CD14-positive monocyte (primary cell): ENCODE data around the gene ZFHX3. TPM values are rescaled to one million over a fixed set of nuclear protein-coding genes. Genes with fewer than 3 reads are reported as not detected.

Experiments
- DNase-seq, 3 donors: peaks; one replicate each; pipeline ENCODE4 v3.0.0-alpha.2; 2011 to 2022
- H2AFZ ChIP-seq: 2 replicates; pipeline ENCODE4 v1.6.0; 2012; ENCODE audit warnings: mild to moderate bottlenecking, low read depth, low read length, inconsistent platforms; ENCODE audit not compliant: insufficient read depth, poor library complexity, severe bottlenecking
- H3K27ac ChIP-seq, 2 donors: 1 replicate in 1 of 2; 2 replicates in 1 of 2; pipeline ENCODE4 v1.5.1; 2012 to 2013; ENCODE audit warnings: low read length in 2 of 2, control low read depth in 1 of 2, inconsistent platforms in 1 of 2, low read depth in 1 of 2, mild to moderate bottlenecking in 1 of 2
- H3K27me3 ChIP-seq, 2 donors: one replicate each; pipeline versions ENCODE4 v1.6.0 to v1.6.1; 2011 to 2013; ENCODE audit warnings: low read length in 2 of 2; ENCODE audit not compliant: control insufficient read depth in 2 of 2, insufficient read depth in 2 of 2
- H3K36me3 ChIP-seq, 2 donors: replicated peaks in 1 of 2; 1 replicate in 1 of 2; 2 replicates in 1 of 2; pipeline versions ENCODE4 v1.5.1 to v1.6.1; 2012 to 2013; ENCODE audit warnings: low read length in 2 of 2, control low read depth in 1 of 2, inconsistent platforms in 1 of 2, mild to moderate bottlenecking in 1 of 2; ENCODE audit not compliant: insufficient read depth in 2 of 2, control insufficient read depth in 1 of 2
- H3K4me1 ChIP-seq, 2 donors: 1 replicate in 1 of 2; 2 replicates in 1 of 2; pipeline versions ENCODE4 v1.5.1 to v1.6.1; 2012 to 2013; ENCODE audit warnings: low read length in 2 of 2, control low read depth in 1 of 2, inconsistent platforms in 1 of 2, mild to moderate bottlenecking in 1 of 2, moderate library complexity in 1 of 2; ENCODE audit not compliant: insufficient read depth in 2 of 2, control insufficient read depth in 1 of 2
- H3K4me2 ChIP-seq: replicated peaks from 2 replicates; pipeline ENCODE3; 2012; ENCODE audit warnings: low read length, moderate library complexity, mild to moderate bottlenecking; ENCODE audit not compliant: poor library complexity, severe bottlenecking; ENCODE audit errors: extremely low read depth
- H3K4me3 ChIP-seq, 3 experiments: fragments of 200-600 bp in 1 of 3; sonication (generic) in 1 of 3; replicated peaks in 1 of 3; 1 replicate in 2 of 3; 2 replicates in 1 of 3; pipeline ENCODE4 v1.5.1; 2011 to 2013; ENCODE audit warnings: low read length in 3 of 3, mild to moderate bottlenecking in 3 of 3, control low read depth in 2 of 3, low read depth in 2 of 3, inconsistent platforms in 1 of 3, moderate library complexity in 1 of 3
- H3K79me2 ChIP-seq: 2 replicates; pipeline ENCODE4 v1.6.0; 2012; ENCODE audit warnings: mild to moderate bottlenecking, control low read depth, inconsistent platforms, low read length, moderate library complexity; ENCODE audit not compliant: insufficient read depth
- H3K9ac ChIP-seq: 2 replicates; pipeline ENCODE4 v1.6.0; 2017; ENCODE audit warnings: low read length, mild to moderate bottlenecking; ENCODE audit not compliant: insufficient read depth, poor library complexity, severe bottlenecking
- H3K9me3 ChIP-seq, 2 donors: replicated peaks in 1 of 2; 1 replicate in 1 of 2; 2 replicates in 1 of 2; pipeline versions ENCODE4 v1.5.1 to v1.6.1; 2012 to 2013; ENCODE audit warnings: low read length in 2 of 2, control low read depth in 1 of 2; ENCODE audit not compliant: control insufficient read depth in 1 of 2, insufficient read depth in 1 of 2
- H4K20me1 ChIP-seq: 2 replicates; pipeline ENCODE4 v1.6.0; 2012; ENCODE audit warnings: mild to moderate bottlenecking, low read length, control low read depth, moderate library complexity; ENCODE audit not compliant: insufficient read depth
- H3K27ac Mint-ChIP-seq, 7 donors: one replicate each; pipeline ENCODE4 v1.8.0; 2020; ENCODE audit warnings: mild to moderate bottlenecking in 7 of 7, mixed read lengths in 7 of 7, moderate library complexity in 6 of 7, inconsistent platforms in 2 of 7
- H3K27me3 Mint-ChIP-seq, 3 donors: one replicate each; pipeline ENCODE4 v1.8.0; 2021 to 2022; ENCODE audit warnings: low read depth in 3 of 3, mild to moderate bottlenecking in 3 of 3, mixed read lengths in 3 of 3, moderate library complexity in 3 of 3, inconsistent platforms in 1 of 3
- H3K36me3 Mint-ChIP-seq, 2 donors: one replicate each; pipeline ENCODE4 v1.8.0; 2020; ENCODE audit warnings: mixed read lengths in 2 of 2, inconsistent platforms in 1 of 2, mild to moderate bottlenecking in 1 of 2
- H3K4me1 Mint-ChIP-seq: one replicate; pipeline ENCODE4 v1.8.0; 2020; ENCODE audit warnings: mild to moderate bottlenecking, mixed read lengths
- H3K4me3 Mint-ChIP-seq, 2 donors: one replicate each; pipeline ENCODE4 v1.8.0; 2020; ENCODE audit warnings: mild to moderate bottlenecking in 2 of 2, mixed read lengths in 2 of 2, moderate library complexity in 1 of 2
- H3K9me3 Mint-ChIP-seq, 7 donors: one replicate each; pipeline ENCODE4 v1.8.0; 2020 to 2022; ENCODE audit warnings: mixed read lengths in 7 of 7, mild to moderate bottlenecking in 6 of 7, moderate library complexity in 6 of 7, inconsistent platforms in 2 of 7
- WGBS: methylation state at CpG from one replicate; pipeline ENCODE4 v1.1.5; 2013; ENCODE audit warnings: missing lambda C conversion rate; ENCODE audit not compliant: insufficient coverage; 5-methylcytosine and 5-hydroxymethylcytosine counted together
- intact Hi-C, 2 donors: fragments of 100-400 bp; cut with micrococcal nuclease; formaldehyde crosslinking; loops; one replicate each; pipeline versions ENCODE4 v1.15.0 to v1.15.1; 2023
- polyA plus RNA-seq, 3 donors: library from polyadenylated mRNA; depleted of rRNA in 1 of 3; unstranded in 2 of 3; stranded (reverse) in 1 of 3; fragments of 300-500 nt in 2 of 3; fragments of >200 nt in 1 of 3; fragmentation: Illumina TruSeq in 2 of 3; gene quantifications; 1 replicate in 2 of 3; 2 replicates in 1 of 3; pipeline ENCODE4 v1.2.3, GENCODE V29; 2012 to 2021
- TF ChIP-seq, protein P1 (sequence below): fragments of 200-600 bp; IDR thresholded peaks from one replicate; pipeline ENCODE4 v1.8.0; 2022; ENCODE audit warnings: antibody characterized with exemption, mild to moderate bottlenecking

Gene ZFHX3
- polyA plus RNA-seq, 3 donors = 0.42 to 4.2 (median 0.43) TPM

GRCh38 chr16:72808754-72809153 is 239.2 kb downstream of the ZFHX3 start:
- no CpG with 5 or more reads among the region's 1 CpG for WGBS
- Mint-ChIP-seq H3K36me3 (peaks cover 30 to 32% of the 10 kb centered on the region in 2 donors), H3K27ac (no peak overlapping the region), H3K9me3 (peaks cover 0 to 3% (median 0%) of the 10 kb centered on the region in 7 donors), H3K4me3 (no peak overlapping the region), H3K4me1 (peaks cover 7% of the 10 kb centered on the region), H3K27me3 (peaks cover 0 to 2% (median 2%) of the 10 kb centered on the region in 3 donors)
- DNase-seq = no peak
- no peak overlapping the region for H3K9ac ChIP-seq
- peaks cover 6 to 45% of the 10 kb centered on the region in 2 donors for H3K36me3 ChIP-seq
- H3K9me3 ChIP-seq = no peaks in the 10 kb centered on the region
- H3K4me1 ChIP-seq = no peaks in the 10 kb centered on the region
- TF ChIP-seq, protein P1, sequence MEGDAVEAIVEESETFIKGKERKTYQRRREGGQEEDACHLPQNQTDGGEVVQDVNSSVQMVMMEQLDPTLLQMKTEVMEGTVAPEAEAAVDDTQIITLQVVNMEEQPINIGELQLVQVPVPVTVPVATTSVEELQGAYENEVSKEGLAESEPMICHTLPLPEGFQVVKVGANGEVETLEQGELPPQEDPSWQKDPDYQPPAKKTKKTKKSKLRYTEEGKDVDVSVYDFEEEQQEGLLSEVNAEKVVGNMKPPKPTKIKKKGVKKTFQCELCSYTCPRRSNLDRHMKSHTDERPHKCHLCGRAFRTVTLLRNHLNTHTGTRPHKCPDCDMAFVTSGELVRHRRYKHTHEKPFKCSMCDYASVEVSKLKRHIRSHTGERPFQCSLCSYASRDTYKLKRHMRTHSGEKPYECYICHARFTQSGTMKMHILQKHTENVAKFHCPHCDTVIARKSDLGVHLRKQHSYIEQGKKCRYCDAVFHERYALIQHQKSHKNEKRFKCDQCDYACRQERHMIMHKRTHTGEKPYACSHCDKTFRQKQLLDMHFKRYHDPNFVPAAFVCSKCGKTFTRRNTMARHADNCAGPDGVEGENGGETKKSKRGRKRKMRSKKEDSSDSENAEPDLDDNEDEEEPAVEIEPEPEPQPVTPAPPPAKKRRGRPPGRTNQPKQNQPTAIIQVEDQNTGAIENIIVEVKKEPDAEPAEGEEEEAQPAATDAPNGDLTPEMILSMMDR = no peak
- intact Hi-C loops = no loop called here
- H3K4me3 ChIP-seq = no peak overlapping the region
- H3K79me2 ChIP-seq = no peaks in the 10 kb centered on the region
- no peak overlapping the region for H2AFZ ChIP-seq
- H4K20me1 ChIP-seq = no peaks in the 10 kb centered on the region
- H3K27me3 ChIP-seq = no peaks in the 10 kb centered on the region
- H3K27ac ChIP-seq = no peak overlapping the region
- H3K4me2 ChIP-seq = no peak overlapping the region

DNA sequence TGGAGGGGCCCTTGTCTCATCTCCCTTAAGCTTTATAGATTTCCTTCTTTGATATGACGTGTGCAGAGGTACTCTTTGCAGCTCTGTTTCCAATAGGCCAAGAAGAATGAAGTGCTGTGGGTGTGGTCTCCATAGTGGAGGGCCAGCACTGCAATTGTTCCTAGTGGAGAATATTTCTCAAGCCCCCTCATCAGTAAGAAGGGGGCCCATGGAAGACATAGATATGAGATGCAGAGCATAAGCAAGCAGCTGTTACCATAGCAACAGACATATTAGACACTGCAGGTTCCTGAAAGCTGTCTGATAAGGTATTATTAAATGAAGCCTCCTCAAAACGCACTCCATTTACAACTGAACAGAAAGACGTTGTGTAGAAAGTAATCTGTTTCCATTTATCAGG is 240.7 kb downstream of the ZFHX3 start:
- no peak overlapping the region for H3K9ac ChIP-seq
- no peaks in the 10 kb centered on the region for H4K20me1 ChIP-seq
- H3K4me3 ChIP-seq = no peak overlapping the region
- H3K79me2 ChIP-seq = no peaks in the 10 kb centered on the region
- peaks cover 6 to 45% of the 10 kb centered on the region in 2 donors for H3K36me3 ChIP-seq
- no peaks in the 10 kb centered on the region for H3K4me1 ChIP-seq
- TF ChIP-seq, protein P1 = no peak
- H3K27ac ChIP-seq = no peak overlapping the region
- no peaks in the 10 kb centered on the region for H3K9me3 ChIP-seq
- DNase-seq = no peak
- H2AFZ ChIP-seq = no peak overlapping the region
- H3K27me3 ChIP-seq = no peaks in the 10 kb centered on the region
- intact Hi-C loops = no loop called here
- no peak overlapping the region for H3K4me2 ChIP-seq
- H3K4me1 Mint-ChIP-seq = no peaks in the 10 kb centered on the region
- H3K27me3 Mint-ChIP-seq = peaks cover 0 to 2% (median 2%) of the 10 kb centered on the region in 3 donors
- H3K36me3 Mint-ChIP-seq = peaks cover 27 to 38% of the 10 kb centered on the region in 2 donors
- WGBS = no CpG with 5 or more reads among the region's 3 CpGs
- peaks cover 0 to 3% (median 0%) of the 10 kb centered on the region in 7 donors for H3K9me3 Mint-ChIP-seq
- H3K27ac Mint-ChIP-seq = no peak overlapping the region
- H3K4me3 Mint-ChIP-seq = no peak overlapping the region
